SK-N-SH (cell line): ENCODE measurements around the gene CCDC60. TPM values are rescaled to one million over a fixed set of nuclear protein-coding genes. Genes with fewer than 3 reads are reported as not detected.

Experiments
- CTCF ChIA-PET: fragments of 300-600, 350-600 bp; formaldehyde crosslinking; extraction: SDS; loops from one replicate; lab custom pipeline; 2021; lab: Yijun Ruan, JAX
- POLR2A ChIA-PET: fragments of 350-600 bp; sonication (Branson Sonifier 250); formaldehyde crosslinking; extraction: SDS; loops from one replicate; lab custom pipeline; 2020; ENCODE audit warnings: antibody characterized with exemption, inconsistent platforms; lab: Yijun Ruan, JAX
- DNase-seq: peaks from one replicate; pipeline ENCODE4 v3.0.0; 2012
- H2AFZ ChIP-seq: fragments of 200-600 bp; sonication (generic); 2 replicates; pipeline ENCODE4 v1.8.1; 2016; ENCODE audit warnings: antibody characterized with exemption, mild to moderate bottlenecking, low read depth
- H3F3A ChIP-seq: fragments of 200-600 bp; sonication (generic); replicated peaks from 2 replicates; pipeline ENCODE3; 2016; ENCODE audit warnings: antibody characterized with exemption, mild to moderate bottlenecking; ENCODE audit not compliant: insufficient read depth
- H3K27ac ChIP-seq, 2 experiments: fragments of 200-500 bp in 1 of 2; fragments of 200-600 bp in 1 of 2; sonication (Bioruptor generic) in 1 of 2; sonication (generic), shearing (Covaris generic) in 1 of 2; 2 replicates each; pipeline versions ENCODE4 v1.5.1 to v1.6.1; 2014 to 2016; ENCODE audit warnings: low read depth in 2 of 2, inconsistent platforms in 1 of 2, low read length in 1 of 2, mild to moderate bottlenecking in 1 of 2, mixed read lengths in 1 of 2
- H3K27me3 ChIP-seq: fragments of 200-600 bp; sonication (generic), shearing (Covaris generic); 2 replicates; pipeline ENCODE4 v1.6.1; 2016; ENCODE audit warnings: mixed run types; ENCODE audit not compliant: insufficient read depth
- H3K36me3 ChIP-seq, 2 experiments: fragments of 200-500 bp in 1 of 2; fragments of 200-600 bp in 1 of 2; sonication (Bioruptor generic) in 1 of 2; sonication (generic) in 1 of 2; replicated peaks in 1 of 2; 2 replicates each; pipeline versions ENCODE3 to v1.5.1; 2014 to 2016; ENCODE audit warnings: low read length in 1 of 2, mild to moderate bottlenecking in 1 of 2; ENCODE audit not compliant: insufficient read depth in 2 of 2, control insufficient read depth in 1 of 2
- H3K4me1 ChIP-seq, 2 experiments: fragments of 200-500 bp in 1 of 2; fragments of 200-600 bp in 1 of 2; sonication (Bioruptor generic) in 1 of 2; sonication (generic), shearing (Covaris generic) in 1 of 2; 2 replicates each; pipeline versions ENCODE4 v1.5.1 to v1.6.1; 2014 to 2016; ENCODE audit warnings: low read depth in 1 of 2, low read length in 1 of 2, mixed run types in 1 of 2; ENCODE audit not compliant: insufficient read depth in 2 of 2, control insufficient read depth in 1 of 2
- H3K4me2 ChIP-seq: fragments of 200-600 bp; sonication (generic), shearing (Covaris generic); 2 replicates; pipeline ENCODE4 v1.6.1; 2017; ENCODE audit warnings: mixed run types
- H3K4me3 ChIP-seq, 2 experiments: fragments of 200-500 bp in 1 of 2; fragments of 200-600 bp in 1 of 2; sonication (Bioruptor generic) in 1 of 2; sonication (generic), shearing (Covaris generic) in 1 of 2; 2 replicates each; pipeline versions ENCODE4 v1.5.1 to v1.8.1; 2014 to 2016; ENCODE audit warnings: low read depth in 2 of 2, inconsistent platforms in 1 of 2, low read length in 1 of 2, mild to moderate bottlenecking in 1 of 2, mixed read lengths in 1 of 2, moderate library complexity in 1 of 2
- H3K79me2 ChIP-seq: fragments of 200-600 bp; sonication (generic); 2 replicates; pipeline ENCODE4 v1.8.1; 2017; ENCODE audit warnings: mild to moderate bottlenecking; ENCODE audit not compliant: insufficient read depth
- H3K9ac ChIP-seq: fragments of 200-600 bp; sonication (generic); 2 replicates; pipeline ENCODE4 v1.6.1; 2017; ENCODE audit warnings: mixed run types
- H3K9me2 ChIP-seq: fragments of 200-600 bp; sonication (generic); 2 replicates; pipeline ENCODE4 v1.6.1; 2017; ENCODE audit warnings: mixed run types
- H3K9me3 ChIP-seq: fragments of 200-600 bp; sonication (generic); 2 replicates; pipeline ENCODE4 v1.6.1; 2017; ENCODE audit warnings: mixed run types, mild to moderate bottlenecking, moderate library complexity
- H4K20me1 ChIP-seq: fragments of 200-600 bp; sonication (generic); 2 replicates; pipeline ENCODE4 v1.6.1; 2017; ENCODE audit warnings: mild to moderate bottlenecking, mixed run types; ENCODE audit not compliant: insufficient read depth
- ELF1 ChIP-seq: IDR thresholded peaks from 2 replicates; pipeline ENCODE4 v1.4.0; 2012
- EP300 ChIP-seq, 2 experiments: IDR thresholded peaks; 2 replicates each; pipeline versions ENCODE4 v1.4.0 to v1.6.1; 2012; ENCODE audit warnings: borderline replicate concordance in 1 of 2, low read depth in 1 of 2, low read length in 1 of 2
- FOSL2 ChIP-seq: IDR thresholded peaks from 2 replicates; pipeline ENCODE4 v1.4.0; 2012; ENCODE audit warnings: low read depth, mild to moderate bottlenecking, moderate library complexity, borderline replicate concordance
- FOXJ3 ChIP-seq: sonication (generic); formaldehyde crosslinking; IDR thresholded peaks from 2 replicates; pipeline ENCODE4 v1.5.1; 2020; ENCODE audit warnings: mild to moderate bottlenecking, missing genetic modification reagents
- GABPA ChIP-seq: IDR thresholded peaks from 2 replicates; pipeline ENCODE4 v1.4.0; 2012; ENCODE audit warnings: low read depth, mild to moderate bottlenecking
- GATA2 ChIP-seq: sonication (generic); formaldehyde crosslinking; IDR thresholded peaks from 2 replicates; pipeline ENCODE4 v1.5.0; 2020; ENCODE audit warnings: mild to moderate bottlenecking, missing genetic modification reagents
- IRF3 ChIP-seq: fragments of 150-350 bp; IDR thresholded peaks from 2 replicates; pipeline ENCODE4 v1.6.1; 2016; ENCODE audit warnings: mild to moderate bottlenecking, low read depth, low read length
- JUND ChIP-seq: IDR thresholded peaks from 2 replicates; pipeline ENCODE4 v1.4.0; 2012
- MEF2A ChIP-seq: IDR thresholded peaks from 2 replicates; pipeline ENCODE4 v1.4.0; 2012; ENCODE audit warnings: low read depth, borderline replicate concordance
- MXI1 ChIP-seq: IDR thresholded peaks from 2 replicates; pipeline ENCODE4 v1.6.1; 2012; ENCODE audit warnings: mild to moderate bottlenecking, low read depth, low read length, improper control_type of control experiment
- NFIC ChIP-seq: IDR thresholded peaks from 2 replicates; pipeline ENCODE4 v1.4.0; 2012; ENCODE audit warnings: borderline replicate concordance
- POLR2AphosphoS5 ChIP-seq: IDR thresholded peaks from 2 replicates; pipeline ENCODE4 v1.6.1; 2012; ENCODE audit warnings: low read depth, low read length
- RAD21 ChIP-seq: IDR thresholded peaks from 2 replicates; pipeline ENCODE4 v1.6.1; 2012; ENCODE audit warnings: mild to moderate bottlenecking, low read length
- RCOR1 ChIP-seq: fragments of 150-350 bp; IDR thresholded peaks from 2 replicates; pipeline ENCODE4 v1.6.1; 2017; ENCODE audit warnings: antibody characterized with exemption, low read length
- RXRA ChIP-seq: IDR thresholded peaks from 2 replicates; pipeline ENCODE4 v1.4.0; 2012; ENCODE audit warnings: low read depth, mild to moderate bottlenecking, borderline replicate concordance
- TAF1 ChIP-seq: IDR thresholded peaks from 2 replicates; pipeline ENCODE4 v1.6.1; 2012; ENCODE audit warnings: low read depth, mild to moderate bottlenecking, low read length, moderate library complexity, borderline replicate concordance
- TEAD4 ChIP-seq: IDR thresholded peaks from 2 replicates; pipeline ENCODE4 v1.4.0; 2012; ENCODE audit warnings: mild to moderate bottlenecking, borderline replicate concordance; ENCODE audit not compliant: insufficient read depth
- WGBS: methylation state at CpG from one replicate; pipeline ENCODE4 v1.1.6; 2017; ENCODE audit warnings: low lambda C conversion rate; 5-methylcytosine and 5-hydroxymethylcytosine counted together
- polyA plus RNA-seq, 3 experiments: library from polyadenylated mRNA; depleted of rRNA; stranded (reverse); fragments of >200 nt; gene quantifications; 2 replicates each; pipeline ENCODE4 v1.2.3, GENCODE V29; 2012
- TF ChIP-seq, protein P1 (sequence below): IDR thresholded peaks from 2 replicates; pipeline ENCODE4; 2012

Gene CCDC60
- polyA plus RNA-seq, 1 of the 3 experiments (the other 2 are of a cell fraction) = not detected

GRCh38 chr12:119363037-119363436 is 28.5 kb downstream of the CCDC60 start:
- Histone ChIP-seq H3K36me3 (no peaks in the 10 kb centered on the region), H3K79me2 (no peaks in the 10 kb centered on the region), H3K4me1 (no peaks in the 10 kb centered on the region; a peak in 1 of 4 replicates), H3K27me3 (no peaks in the 10 kb centered on the region), H3K27ac (no peak overlapping the region), H2AFZ (no peak overlapping the region), H3K9me2 (no peaks in the 10 kb centered on the region), H4K20me1 (no peaks in the 10 kb centered on the region), H3K4me2 (no peak overlapping the region), H3K4me3 (no peak overlapping the region), H3F3A (no peaks in the 10 kb centered on the region), H3K9me3 (no peaks in the 10 kb centered on the region), H3K9ac (no peak overlapping the region)
- ChIA-PET POLR2A (no interaction called here), CTCF (interaction anchor here (1.5 to 1.7 kb wide), 3 partner anchors 35 to 248 kb away, joined by 3 to 4 read pairs (median 4); no protein-coding TSS in a partner anchor)
- TF ChIP-seq FOXJ3 (CRISPR knock-in tag) (no peak), NFIC (no peak), TEAD4 (no peak), EP300 (IDR thresholded peaks at IDR 0.05; ENCODE audit: borderline replicate concordance in 1 of 2, low read depth in 1 of 2, low read length in 1 of 2) (no peak), IRF3 (no peak), GABPA (no peak), RXRA (no peak), RCOR1 (no peak)
- TF ChIP-seq, protein P1, sequence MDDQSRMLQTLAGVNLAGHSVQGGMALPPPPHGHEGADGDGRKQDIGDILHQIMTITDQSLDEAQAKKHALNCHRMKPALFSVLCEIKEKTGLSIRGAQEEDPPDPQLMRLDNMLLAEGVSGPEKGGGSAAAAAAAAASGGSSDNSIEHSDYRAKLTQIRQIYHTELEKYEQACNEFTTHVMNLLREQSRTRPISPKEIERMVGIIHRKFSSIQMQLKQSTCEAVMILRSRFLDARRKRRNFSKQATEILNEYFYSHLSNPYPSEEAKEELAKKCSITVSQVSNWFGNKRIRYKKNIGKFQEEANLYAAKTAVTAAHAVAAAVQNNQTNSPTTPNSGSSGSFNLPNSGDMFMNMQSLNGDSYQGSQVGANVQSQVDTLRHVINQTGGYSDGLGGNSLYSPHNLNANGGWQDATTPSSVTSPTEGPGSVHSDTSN = no peak
- no peak for DNase-seq
- WGBS = 30% methylated on average over 4 of the region's 4 CpGs

DNA sequence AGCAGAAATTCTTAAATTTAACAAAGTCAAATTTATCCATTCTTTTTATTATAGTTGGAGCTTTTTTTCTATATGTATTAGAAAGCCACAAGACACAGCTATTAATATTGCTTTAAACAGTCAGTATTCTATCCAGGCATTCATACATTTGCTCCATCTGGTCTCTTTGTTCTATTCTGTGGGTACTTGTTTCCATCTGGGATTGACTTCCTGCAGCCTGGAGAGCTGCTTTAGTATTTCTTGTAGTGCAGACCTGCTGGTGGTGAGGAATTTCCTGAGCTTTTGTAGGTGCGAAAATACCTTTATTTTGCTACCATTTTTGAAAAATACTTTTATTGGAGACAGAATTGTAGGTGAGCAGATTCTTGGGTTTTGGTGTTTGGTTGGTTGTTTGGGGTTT is 29.0 kb downstream of the CCDC60 start:
- ChIA-PET CTCF (interaction anchor here (1.5 to 1.7 kb wide), 3 partner anchors 36 to 249 kb away, joined by 3 to 4 read pairs (median 4); no protein-coding TSS in a partner anchor), POLR2A (no interaction called here)
- no peak for TF ChIP-seq MXI1
- no peak for TF ChIP-seq NFIC
- no peak for TF ChIP-seq RAD21
- no peak for TF ChIP-seq GABPA
- no peak for TF ChIP-seq MEF2A
- no peak for TF ChIP-seq FOSL2
- no peak for TF ChIP-seq TAF1
- no peak for TF ChIP-seq ELF1
- no peak for TF ChIP-seq POLR2AphosphoS5
- TF ChIP-seq, protein P1 = no peak
- TF ChIP-seq RCOR1 = no peak
- no peak for TF ChIP-seq GATA2 (CRISPR knock-in tag)
- no peak for TF ChIP-seq JUND
- Histone ChIP-seq H3K9me3 (no peaks in the 10 kb centered on the region), H3K79me2 (no peaks in the 10 kb centered on the region), H3K27me3 (no peaks in the 10 kb centered on the region), H4K20me1 (no peaks in the 10 kb centered on the region), H2AFZ (no peak overlapping the region), H3K4me3 (no peak overlapping the region), H3K4me2 (no peak overlapping the region), H3K4me1 (no peaks in the 10 kb centered on the region; a peak in 1 of 4 replicates), H3K9me2 (no peaks in the 10 kb centered on the region), H3K9ac (no peak overlapping the region), H3K36me3 (no peaks in the 10 kb centered on the region), H3K27ac (no peak overlapping the region), H3F3A (no peaks in the 10 kb centered on the region)
- 19% methylated on average over 1 of the region's 1 CpG for WGBS
- DNase-seq = no peak
